Stimulated activated CD4-positive, alpha-beta T cell treated with anti-CD3 and anti-CD28 coated beads, Interleukin-1b, Interleukin-23, amount 100 ng/mL, for 24 hours (primary cell): Measurements from ENCODE around the gene CMC1.
"Not testable (repeated sequence)": the region's sequence is repeated elsewhere in the genome, so short reads cannot be mapped to it uniquely, and the experiment has no call there.

Experiments
- DNase-seq, 4 experiments: peaks; one replicate each; pipeline ENCODE4 v3.0.0-alpha.2; 2020; ENCODE audit warnings: low read depth in 4 of 4, low spot score in 1 of 4

The CMC1 gene

GRCh38 chr3:28241221-28242160, at the start of gene CMC1:
CMC1 (plus strand) TSS chr3:28241619; CDS start chr3:28241794, 175 bp downstream.
- DNase-seq, result peak; percentile 87 to 96 (median 94)

GRCh38 chr3:28198161-28198560, 43.3 kb upstream of the CMC1 start:
- no peak for DNase-seq

GRCh38 chr3:28198974-28199373, 42.4 kb upstream of the CMC1 start:
- no peak for DNase-seq

DNA sequence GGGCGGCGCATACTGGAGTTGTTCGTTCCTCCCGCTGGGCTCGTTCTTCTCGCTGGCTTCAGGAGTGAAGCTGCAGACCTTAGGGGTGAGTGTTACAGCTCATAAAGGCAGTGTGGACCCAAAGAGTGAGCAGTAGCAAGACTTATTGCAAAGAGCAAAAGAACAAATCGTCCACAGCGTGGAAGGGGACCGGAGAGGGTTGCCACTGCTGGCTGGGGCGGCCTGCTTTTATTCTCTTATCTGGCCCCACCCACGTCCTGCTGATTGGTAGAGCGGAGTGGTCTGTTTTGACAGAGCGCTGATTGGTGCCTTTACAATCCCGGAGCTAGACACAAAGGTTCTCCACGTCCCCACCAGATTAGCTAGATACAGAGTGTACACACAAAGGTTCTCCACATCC, 41.8 kb upstream of the CMC1 start:
- not testable (repeated sequence) for DNase-seq

- DNase-seq, result not testable (repeated sequence)
Measured at GRCh38 chr3:28200366-28200848, 41.0 kb upstream of the CMC1 start.

- DNase-seq, result no peak
Measured at GRCh38 chr3:28206479-28206878, 34.9 kb upstream of the CMC1 start.

DNA sequence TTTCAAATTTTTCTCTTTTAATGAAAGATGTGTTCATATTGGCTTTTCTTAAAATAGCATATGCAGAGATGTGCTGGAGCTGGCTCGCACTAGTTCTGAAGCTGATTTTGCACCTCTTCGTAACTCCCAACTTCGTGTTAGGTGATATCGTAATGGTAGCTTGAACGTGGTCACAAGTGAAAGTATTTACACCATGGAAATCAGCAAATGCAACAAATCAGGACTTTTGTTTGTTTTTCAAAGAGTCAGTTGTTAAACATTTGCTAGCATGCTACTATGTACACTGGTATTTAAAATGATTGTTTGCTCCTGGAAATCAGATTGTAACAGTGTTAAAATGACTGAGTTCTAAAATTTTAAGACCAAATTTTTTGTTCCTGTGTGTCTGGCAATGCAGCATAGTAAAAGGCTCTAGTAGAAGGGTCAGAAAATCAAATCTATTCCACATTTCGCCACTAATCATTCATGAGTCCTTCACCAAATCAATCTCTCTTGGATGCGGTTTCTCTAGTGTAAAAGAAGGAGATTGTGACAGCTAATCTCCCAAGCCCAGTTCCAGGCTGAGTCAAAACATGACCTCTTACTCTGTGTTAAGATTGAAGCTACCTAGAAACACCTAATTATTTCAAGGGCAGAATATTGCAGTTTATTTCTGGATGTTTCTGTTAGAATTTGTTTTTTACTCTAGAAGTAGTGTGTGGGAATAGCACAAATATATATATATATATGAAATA, 34.3 kb upstream of the CMC1 start:
- DNase-seq, result no peak

GRCh38 chr3:28210968-28211713, 30.3 kb upstream of the CMC1 start:
- DNase-seq, result no peak

- no peak for DNase-seq
Measured at GRCh38 chr3:28212681-28213080, 28.7 kb upstream of the CMC1 start.

DNA sequence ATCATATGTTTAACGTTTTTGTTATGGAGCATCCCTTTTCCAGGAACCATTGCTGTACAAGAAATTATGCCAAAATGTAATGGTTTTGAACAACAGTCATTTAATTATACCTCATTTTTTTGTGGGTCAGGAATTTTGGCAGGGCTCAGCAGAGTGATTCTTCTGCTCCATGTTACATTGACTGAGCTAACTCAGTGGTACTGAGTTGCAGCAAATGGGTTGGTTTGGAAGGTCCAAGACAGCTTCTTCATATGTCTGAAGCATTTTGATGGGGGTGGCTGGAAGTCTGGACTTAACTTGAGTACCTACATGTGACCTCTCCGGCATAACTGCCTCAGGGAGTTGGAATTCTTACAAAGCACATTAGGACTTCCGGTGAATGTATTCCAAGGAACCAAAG, 26.0 kb upstream of the CMC1 start:
- no peak for DNase-seq

- no peak for DNase-seq
Measured at GRCh38 chr3:28218071-28218916, 23.1 kb upstream of the CMC1 start.

- no peak for DNase-seq
Measured at GRCh38 chr3:28218917-28219198, 22.6 kb upstream of the CMC1 start.

DNA sequence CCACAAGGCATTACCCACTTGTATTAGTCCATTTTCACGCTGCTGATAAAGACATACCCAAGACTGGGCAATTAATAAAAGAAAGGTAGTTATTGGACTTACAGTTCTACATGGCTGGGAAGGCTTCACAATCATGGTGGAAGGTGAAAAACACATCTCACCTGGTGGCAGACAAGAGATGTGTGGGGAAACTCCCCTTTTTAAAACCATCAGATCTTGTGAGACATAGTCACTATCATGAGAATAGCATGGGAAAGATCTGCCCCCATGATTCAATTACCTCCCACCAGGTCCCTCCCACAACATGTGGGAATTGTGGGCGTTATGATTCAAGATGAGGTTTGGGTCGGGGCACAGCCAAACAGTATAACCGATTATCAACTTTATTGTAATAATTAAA, 17.0 kb upstream of the CMC1 start:
- DNase-seq, result no peak

DNA sequence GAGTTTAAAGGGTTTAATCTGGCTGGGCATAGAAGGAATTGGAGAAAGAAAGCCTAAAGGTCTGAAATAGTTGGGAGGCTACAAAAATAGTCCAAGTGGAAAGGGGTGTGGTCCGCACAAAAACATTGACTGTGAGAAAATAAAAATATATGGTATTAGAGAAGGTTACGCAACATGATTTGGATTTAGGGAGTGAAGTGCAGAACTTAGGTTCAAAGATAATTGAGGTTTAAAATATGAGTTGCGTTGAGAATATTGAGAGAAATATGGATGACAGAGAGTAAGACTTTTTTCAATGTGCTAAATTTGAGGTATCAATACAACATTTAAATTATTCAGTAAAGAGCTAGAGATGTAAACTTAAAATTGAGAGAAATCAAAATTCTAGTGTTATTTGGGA, 15.4 kb upstream of the CMC1 start:
- no peak for DNase-seq

DNA sequence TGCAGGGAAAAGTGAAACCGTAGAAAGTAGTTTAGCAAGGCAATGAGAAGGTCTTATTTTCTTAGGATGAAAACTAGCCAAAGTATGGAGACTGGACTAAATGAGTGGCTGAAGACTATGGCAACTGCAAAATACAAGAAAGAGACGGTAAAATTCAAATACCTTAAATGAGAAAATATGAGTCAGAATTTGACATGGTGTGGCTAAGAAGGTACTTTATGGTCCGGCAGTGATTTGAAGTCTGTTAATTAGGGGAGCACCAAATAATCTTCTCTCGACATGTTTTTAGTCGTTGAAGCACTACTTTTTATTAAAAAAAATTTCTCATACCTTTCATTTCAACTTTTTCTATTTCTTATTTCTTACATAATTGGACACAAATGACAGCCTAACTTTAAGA, 12.8 kb upstream of the CMC1 start:
- DNase-seq, result no peak

DNA sequence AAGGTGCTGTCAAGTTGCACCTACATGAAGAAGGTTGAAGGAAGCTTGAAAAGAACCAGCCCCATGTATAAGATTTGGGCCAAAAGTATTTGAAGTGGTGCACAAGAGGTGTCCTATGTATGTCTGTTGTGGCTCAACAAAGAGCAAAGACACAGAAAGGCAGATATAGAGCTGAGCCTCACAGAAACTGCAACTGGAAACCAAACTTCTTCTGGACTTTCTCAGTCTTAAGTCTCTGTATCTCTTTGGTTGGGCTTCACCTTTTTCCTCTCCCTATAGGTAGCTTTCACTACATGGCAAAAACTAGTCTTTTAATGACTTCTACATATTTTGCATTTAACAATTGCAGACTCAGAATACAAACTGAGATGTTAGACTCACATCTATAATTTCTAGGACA, 8.8 kb upstream of the CMC1 start:
- DNase-seq, result no peak

GRCh38 chr3:28234454-28234853, 7.0 kb upstream of the CMC1 start:
- no peak for DNase-seq

DNA sequence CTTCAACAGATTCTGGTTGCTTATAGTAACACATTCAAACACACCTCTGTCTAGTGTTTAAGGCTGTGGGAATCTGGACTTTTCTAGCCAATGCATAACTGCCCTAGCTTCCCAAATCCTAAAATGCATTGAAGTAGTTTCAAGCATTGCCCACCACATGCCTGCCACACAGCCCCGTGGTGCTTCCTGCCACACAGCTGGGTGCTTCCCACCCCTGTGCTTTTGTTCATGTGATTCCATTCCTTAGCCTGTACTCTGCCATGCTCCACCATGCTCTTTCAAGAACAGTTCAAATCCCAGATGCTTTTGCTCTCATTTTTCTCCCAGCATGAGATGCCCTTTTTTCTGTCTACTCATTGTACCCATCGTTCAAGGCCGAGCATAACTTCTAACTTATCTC, 2.3 kb upstream of the CMC1 start:
- DNase-seq, result no peak

DNA sequence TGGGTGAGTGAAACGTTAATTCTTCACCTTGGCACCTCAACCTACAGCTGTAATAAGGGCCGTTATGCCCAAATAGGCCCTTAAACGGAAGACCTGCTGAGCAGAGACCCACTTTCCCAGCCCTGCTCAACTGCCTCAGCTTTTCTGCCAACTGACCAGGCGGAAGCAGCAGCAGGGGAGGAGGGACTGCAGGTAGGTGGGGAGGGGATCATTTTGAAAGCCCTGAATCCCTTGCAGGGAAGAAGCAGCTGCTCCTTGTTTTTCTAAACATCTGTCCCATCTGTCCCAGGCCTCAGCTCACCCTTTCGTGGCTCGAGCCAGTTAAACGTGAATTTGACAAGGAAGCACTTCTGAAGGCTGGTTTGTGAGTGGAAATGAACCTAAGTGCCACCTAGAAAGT, 978 bp upstream of the CMC1 start:
- DNase-seq, result no peak

GRCh38 chr3:28242519-28242918, 1.1 kb downstream of the CMC1 start:
- DNase-seq, result no peak
